H1 (cell line): ENCODE measurements around the gene PSMA2. TPM values are rescaled to one million over a fixed set of nuclear protein-coding genes. Genes with fewer than 3 reads are reported as not detected.
A peak's percentile ranks its signal among the peaks of the same experiment; 100 is the strongest.

ENCODE experiments used
- ATF2 ChIP-seq: IDR thresholded peaks from 2 replicates; pipeline ENCODE4 v1.6.1; 2012; ENCODE audit warnings: low read length, inconsistent platforms
- BCL11A ChIP-seq, 2 experiments: IDR thresholded peaks; one replicate each; pipeline ENCODE4 v1.6.1; 2011; ENCODE audit warnings: low read depth in 2 of 2, low read length in 2 of 2, mild to moderate bottlenecking in 2 of 2
- CBX8 ChIP-seq: fragments of 300-800, 300-1000 bp; sonication (generic); IDR thresholded peaks from 2 replicates; pipeline ENCODE4 v1.7.1; 2016; ENCODE audit warnings: low read depth, low read length, borderline replicate concordance
- EP300 ChIP-seq, 2 experiments: IDR thresholded peaks; 1 replicate in 1 of 2; 2 replicates in 1 of 2; pipeline ENCODE4 v1.6.1; 2011 to 2012; ENCODE audit warnings: low read depth in 2 of 2, low read length in 2 of 2, mild to moderate bottlenecking in 2 of 2, borderline replicate concordance in 1 of 2, inconsistent platforms in 1 of 2, moderate library complexity in 1 of 2
- FOSL1 ChIP-seq: IDR thresholded peaks from 2 replicates; pipeline ENCODE4 v1.6.1; 2011; ENCODE audit warnings: mild to moderate bottlenecking, low read depth, low read length, moderate library complexity; ENCODE audit not compliant: insufficient read depth
- GABPA ChIP-seq: IDR thresholded peaks from 2 replicates; pipeline ENCODE4 v1.6.1; 2011; ENCODE audit warnings: mild to moderate bottlenecking, low read length, moderate library complexity, borderline replicate concordance; ENCODE audit not compliant: insufficient read depth
- HDAC2 ChIP-seq, 2 experiments: fragments of 300-600 bp in 1 of 2; sonication (generic) in 1 of 2; IDR thresholded peaks; 2 replicates each; pipeline ENCODE4 v1.6.1; 2011 to 2012; ENCODE audit warnings: low read depth in 2 of 2, low read length in 2 of 2, mild to moderate bottlenecking in 2 of 2, moderate library complexity in 2 of 2, borderline replicate concordance in 1 of 2, inconsistent platforms in 1 of 2
- JUN ChIP-seq: IDR thresholded peaks from 2 replicates; pipeline ENCODE4 v1.6.1; 2011; ENCODE audit warnings: low read depth, mild to moderate bottlenecking, improper control_type of control experiment, low read length
- JUND ChIP-seq: IDR thresholded peaks from 2 replicates; pipeline ENCODE4 v1.6.1; 2011; ENCODE audit warnings: mild to moderate bottlenecking, improper control_type of control experiment, low read length
- KDM1A ChIP-seq: fragments of 200-600, 300-600 bp; sonication (generic); IDR thresholded peaks from 2 replicates; pipeline ENCODE4 v1.7.1; 2016; ENCODE audit warnings: mild to moderate bottlenecking, low read length, borderline replicate concordance
- NANOG ChIP-seq: IDR thresholded peaks from 2 replicates; pipeline ENCODE4 v1.6.1; 2011; ENCODE audit warnings: low read length, low read depth, mild to moderate bottlenecking, inconsistent platforms; ENCODE audit not compliant: insufficient read depth, poor library complexity, severe bottlenecking
- POLR2A ChIP-seq, 2 experiments: IDR thresholded peaks; 1 replicate in 1 of 2; 2 replicates in 1 of 2; pipeline ENCODE4 v1.6.1; 2011; ENCODE audit warnings: low read depth in 2 of 2, low read length in 2 of 2, mild to moderate bottlenecking in 2 of 2; ENCODE audit errors: control extremely low read depth in 1 of 2
- RBBP5 ChIP-seq: IDR thresholded peaks from 2 replicates; pipeline ENCODE4 v1.7.1; 2012; ENCODE audit warnings: low read depth, mild to moderate bottlenecking, inconsistent platforms, low read length, moderate library complexity, borderline replicate concordance
- RFX5 ChIP-seq: IDR thresholded peaks from 2 replicates; pipeline ENCODE4 v1.6.1; 2011; ENCODE audit warnings: low read depth, low read length, improper control_type of control experiment, borderline replicate concordance
- SIRT6 ChIP-seq: IDR thresholded peaks from one replicate; pipeline ENCODE4 v1.7.1; 2012; ENCODE audit warnings: low read length, inconsistent platforms
- SIX5 ChIP-seq: IDR thresholded peaks from 2 replicates; pipeline ENCODE4 v1.6.1; 2011; ENCODE audit warnings: mild to moderate bottlenecking, low read depth, low read length
- SP1 ChIP-seq: IDR thresholded peaks from 2 replicates; pipeline ENCODE4 v1.6.1; 2011; ENCODE audit warnings: low read depth, low read length
- polyA plus RNA-seq, 7 experiments: library from polyadenylated mRNA; depleted of rRNA in 3 of 7; stranded (reverse) in 5 of 7; unstranded in 2 of 7; fragments of >200 nt in 5 of 7; fragments of 200-250 nt in 2 of 7; gene quantifications; 1 replicate in 5 of 7; 2 replicates in 1 of 7; 4 replicates in 1 of 7; pipeline versions ENCODE4 v1.2.1 to v1.2.3, GENCODE V29; 2011 to 2013; ENCODE audit warnings: missing spikeins in 2 of 7, mixed read lengths in 2 of 7
- total RNA-seq: library from RNA; stranded (reverse); fragmentation: NEBNext Ultra II Directional; extraction: Animal tissue kit (Norgen Biotek cat#: 25700); gene quantifications from 2 replicates; pipeline ENCODE4 v1.2.1, GENCODE V29; 2021
- TF ChIP-seq, protein P1 (sequence below): IDR thresholded peaks from 2 replicates; pipeline ENCODE4 v1.6.1; 2011; ENCODE audit warnings: low read depth, mild to moderate bottlenecking, low read length; ENCODE audit not compliant: insufficient read depth
- TF ChIP-seq, protein P2 (sequence below): IDR thresholded peaks from 2 replicates; pipeline ENCODE4 v1.6.1; 2012; ENCODE audit warnings: inconsistent platforms

PSMA2 gene
- total and polyA plus RNA-seq, 2 of the 8 experiments (the other 6 are each of a cell fraction or from before 2014, with no cell fraction given), result 211 to 259 TPM

GRCh38 chr7:42931834-42932651 lies at the start of gene PSMA2, which contains the start of gene MRPL32 (continued):
- no peak for TF ChIP-seq ATF2
- TF ChIP-seq, protein P1, sequence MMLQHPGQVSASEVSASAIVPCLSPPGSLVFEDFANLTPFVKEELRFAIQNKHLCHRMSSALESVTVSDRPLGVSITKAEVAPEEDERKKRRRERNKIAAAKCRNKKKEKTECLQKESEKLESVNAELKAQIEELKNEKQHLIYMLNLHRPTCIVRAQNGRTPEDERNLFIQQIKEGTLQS, result no peak
- TF ChIP-seq SP1, result peak; percentile 60; the same call in 1 of the 2 replicates
- TF ChIP-seq BCL11A (IDR thresholded peaks at IDR 0.05; ENCODE audit: low read depth in 2 of 2, low read length in 2 of 2), result no peak
- TF ChIP-seq CBX8, result no peak
- TF ChIP-seq SIRT6, result no peak
- TF ChIP-seq POLR2A (IDR thresholded peaks at IDR 0.05; ENCODE audit: control extremely low read depth in 1 of 2, low read depth in 2 of 2, low read length in 2 of 2), result peak; percentile 82 to 84
- TF ChIP-seq, protein P2, sequence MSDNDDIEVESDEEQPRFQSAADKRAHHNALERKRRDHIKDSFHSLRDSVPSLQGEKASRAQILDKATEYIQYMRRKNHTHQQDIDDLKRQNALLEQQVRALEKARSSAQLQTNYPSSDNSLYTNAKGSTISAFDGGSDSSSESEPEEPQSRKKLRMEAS, result peak; percentile 86
- no peak for TF ChIP-seq NANOG
- peak; percentile 95 for TF ChIP-seq RBBP5
- TF ChIP-seq EP300 (IDR thresholded peaks at IDR 0.05; ENCODE audit: borderline replicate concordance in 1 of 2, low read depth in 2 of 2, low read length in 2 of 2), result no peak
- no peak; a peak in 1 of 4 replicates for TF ChIP-seq HDAC2 (IDR thresholded peaks at IDR 0.05; ENCODE audit: borderline replicate concordance in 1 of 2, low read depth in 2 of 2, low read length in 2 of 2)
- TF ChIP-seq GABPA, result no peak
- peak; percentile 74 for TF ChIP-seq SIX5
- TF ChIP-seq JUN, result no peak
- no peak for TF ChIP-seq FOSL1
- TF ChIP-seq JUND, result peak; percentile 20; the same call in 1 of the 2 replicates
- TF ChIP-seq RFX5, result no peak
- TF ChIP-seq KDM1A, result no peak
